T-helper 22 cell (primary cell): ENCODE measurements around the gene PEX1.
"Not testable (repeated sequence)": the region's sequence is repeated elsewhere in the genome, so short reads cannot be mapped to it uniquely, and the experiment has no call there.

Source experiments
- DNase-seq: peaks from one replicate; pipeline ENCODE4 v3.0.0-alpha.2; 2020; ENCODE audit warnings: low read depth

The PEX1 gene

GRCh38 chr7:92504563-92504962 is 23.8 kb downstream of the PEX1 start:
- no peak for DNase-seq

- no peak for DNase-seq
Measured at GRCh38 chr7:92503767-92504166, 24.6 kb downstream of the PEX1 start.

GRCh38 chr7:92498557-92498956 is 29.8 kb downstream of the PEX1 start:
- DNase-seq: no peak

GRCh38 chr7:92496876-92497275 is 31.4 kb downstream of the PEX1 start:
- DNase-seq: no peak

- DNase-seq: no peak
Measured at GRCh38 chr7:92489634-92490033, 38.7 kb downstream of the PEX1 start.

- no peak for DNase-seq
Measured at GRCh38 chr7:92487804-92488203, 40.5 kb downstream of the PEX1 start.

GRCh38 chr7:92485974-92486373 is 42.3 kb downstream of the PEX1 start:
- DNase-seq: no peak

- DNase-seq: no peak
Measured at GRCh38 chr7:92485267-92485892, 42.9 kb downstream of the PEX1 start.

GRCh38 chr7:92484226-92484625 is 44.1 kb downstream of the PEX1 start:
- DNase-seq: not testable (repeated sequence)

- not testable (repeated sequence) for DNase-seq
Measured at GRCh38 chr7:92483624-92484023, 44.7 kb downstream of the PEX1 start.

- not testable (repeated sequence) for DNase-seq
Measured at GRCh38 chr7:92479146-92479545, 49.2 kb downstream of the PEX1 start.

- DNase-seq: no peak
Measured at GRCh38 chr7:92478711-92479110, 49.6 kb downstream of the PEX1 start.

GRCh38 chr7:92478095-92478494 is 50.2 kb downstream of the PEX1 start:
- DNase-seq: no peak

GRCh38 chr7:92477681-92478080 is 50.6 kb downstream of the PEX1 start, which contains the start of gene ERVW-1:
ERVW-1 (minus strand) TSS chr7:92477946; CDS start chr7:92470381, 7,565 bp downstream.
- not testable (repeated sequence) for DNase-seq

- not testable (repeated sequence) for DNase-seq
Measured at GRCh38 chr7:92475851-92476590, 52.3 kb downstream of the PEX1 start.

- DNase-seq: not testable (repeated sequence)
Measured at GRCh38 chr7:92475261-92475770, 53.0 kb downstream of the PEX1 start.

- not testable (repeated sequence) for DNase-seq
Measured at GRCh38 chr7:92473989-92474388, 54.3 kb downstream of the PEX1 start.

GRCh38 chr7:92468589-92468988 is 59.7 kb downstream of the PEX1 start:
- not testable (repeated sequence) for DNase-seq

GRCh38 chr7:92466682-92467081 is 61.6 kb downstream of the PEX1 start:
- DNase-seq: no peak

- no peak for DNase-seq
Measured at GRCh38 chr7:92464515-92464914, 63.8 kb downstream of the PEX1 start.

- DNase-seq: no peak
Measured at GRCh38 chr7:92462560-92462959, 65.8 kb downstream of the PEX1 start.

GRCh38 chr7:92461027-92462003 is 67.0 kb downstream of the PEX1 start:
- DNase-seq: no peak
